ENCODE measurements around the gene LCMT2. TPM values are rescaled to one million over a fixed set of nuclear protein-coding genes. Genes with fewer than 3 reads are reported as not detected.

Gene LCMT2
- total and polyA plus RNA-seq, 2 of the 8 experiments (the other 6 are each of a cell fraction or from before 2014, with no cell fraction given): 11.2 to 11.9 TPM

DNA sequence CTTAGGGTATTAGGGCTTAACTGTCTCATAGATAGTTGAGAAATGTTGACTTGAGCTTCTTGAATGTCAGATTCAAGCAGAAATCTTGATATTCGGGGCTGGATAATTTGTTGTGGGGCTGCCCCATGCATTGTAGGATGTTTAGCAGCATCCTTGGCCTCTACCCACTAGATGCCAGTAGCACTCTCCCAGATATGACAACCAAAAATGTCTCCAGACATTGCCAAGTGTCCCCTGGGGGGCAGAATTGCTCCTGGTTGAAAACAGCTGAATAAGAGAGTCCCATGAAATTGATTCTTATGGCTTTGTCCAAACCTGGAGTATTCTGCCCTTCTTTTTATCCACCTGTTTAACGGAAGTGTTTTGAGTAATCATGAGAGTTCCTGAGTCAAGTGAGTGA, 15.9 kb upstream of the LCMT2 start:
- 96% methylated on average over 2 of the region's 2 CpGs; no CpG with 5 or more reads in 1 of the 2 experiments for WGBS, 2 experiments (ENCODE audit: extremely low coverage in 1 of 2, insufficient coverage in 1 of 2, insufficient read length in 1 of 2, insufficient replicate concordance in 2 of 2, low coverage in 1 of 2, low lambda C conversion rate in 2 of 2, missing lambda C conversion rate in 1 of 2)
- H3K23ac ChIP-seq (ENCODE audit: insufficient read length): no peak overlapping the region
- H3K14ac ChIP-seq (ENCODE audit: insufficient read length): no peak overlapping the region
- TF ChIP-seq, protein P1, sequence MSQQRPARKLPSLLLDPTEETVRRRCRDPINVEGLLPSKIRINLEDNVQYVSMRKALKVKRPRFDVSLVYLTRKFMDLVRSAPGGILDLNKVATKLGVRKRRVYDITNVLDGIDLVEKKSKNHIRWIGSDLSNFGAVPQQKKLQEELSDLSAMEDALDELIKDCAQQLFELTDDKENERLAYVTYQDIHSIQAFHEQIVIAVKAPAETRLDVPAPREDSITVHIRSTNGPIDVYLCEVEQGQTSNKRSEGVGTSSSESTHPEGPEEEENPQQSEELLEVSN (IDR thresholded peaks at IDR 0.05): no peak
- TF ChIP-seq RNF2 (IDR thresholded peaks at IDR 0.05; ENCODE audit: borderline replicate concordance, low read depth, low read length, missing control alignments, poor library complexity, severe bottlenecking) (no peak), CBX8 (IDR thresholded peaks at IDR 0.05; ENCODE audit: borderline replicate concordance, low read depth, low read length) (no peak), MAFK (IDR thresholded peaks at IDR 0.05; ENCODE audit: low read depth, low read length) (no peak), RAD21 (IDR thresholded peaks at IDR 0.05 in 1 of 2, conservative IDR thresholded peaks at IDR 0.05 in 1 of 2; ENCODE audit: low read depth in 2 of 2, low read length in 2 of 2) (no peak), HDAC2 (IDR thresholded peaks at IDR 0.05; ENCODE audit: borderline replicate concordance in 1 of 2, low read depth in 2 of 2, low read length in 2 of 2) (no peak), JUN (IDR thresholded peaks at IDR 0.05; ENCODE audit: low read depth, low read length) (no peak), POLR2A (IDR thresholded peaks at IDR 0.05; ENCODE audit: control extremely low read depth in 1 of 2, low read depth in 2 of 2, low read length in 2 of 2) (no peak), SP1 (IDR thresholded peaks at IDR 0.05; ENCODE audit: low read depth, low read length) (no peak), HDAC6 (IDR thresholded peaks at IDR 0.05; ENCODE audit: low read depth, low read length) (no peak), SUZ12 (IDR thresholded peaks at IDR 0.05; ENCODE audit: low read length) (no peak), SP2 (IDR thresholded peaks at IDR 0.05; ENCODE audit: low read length) (no peak), BCL11A (IDR thresholded peaks at IDR 0.05; ENCODE audit: low read depth in 2 of 2, low read length in 2 of 2) (no peak)

More for the DNA sequence above, 15.9 kb upstream of the LCMT2 start:
- Histone ChIP-seq H3K4me2 (ENCODE audit: insufficient read depth in 1 of 2, low read depth in 2 of 2, low read length in 2 of 2) (no peak overlapping the region), H3K56ac (replicated peaks; ENCODE audit: insufficient read length, low read depth, low read length) (no peak overlapping the region), H3K9ac (replicated peaks in 1 of 4; ENCODE audit: extremely low read depth in 1 of 4, low read depth in 3 of 4, low read length in 3 of 4) (no peak overlapping the region), H3K79me2 (ENCODE audit: control insufficient read depth in 1 of 2, insufficient read depth in 2 of 2, low read length in 2 of 2) (no peaks in the 10 kb centered on the region), H3K27me3 (replicated peaks in 1 of 4; ENCODE audit: control insufficient read depth in 3 of 4, extremely low read depth in 1 of 4, insufficient read depth in 3 of 4, low read length in 3 of 4) (no peaks in the 10 kb centered on the region), H3K36me3 (ENCODE audit: control insufficient read depth in 2 of 4, insufficient read depth in 4 of 4, low read length in 3 of 4) (peaks cover 0 to 23% (median 3%) of the 10 kb centered on the region in 4 experiments; a peak in 6 of 8 replicates), H2BK120ac (replicated peaks; ENCODE audit: low read depth, low read length) (no peak overlapping the region), H3K4ac (replicated peaks; ENCODE audit: insufficient read length, low read depth, low read length) (no peak overlapping the region), H4K91ac (replicated peaks; ENCODE audit: insufficient read length, low read length) (no peak overlapping the region), H2AFZ (ENCODE audit: low read length) (no peak overlapping the region), H3K18ac (ENCODE audit: extremely low read depth, low read length) (no peak overlapping the region), H3K27ac (ENCODE audit: low read depth, low read length) (no peak overlapping the region), H3K9me3 (ENCODE audit: insufficient read depth in 2 of 2, low read depth in 1 of 2, low read length in 1 of 2) (no peaks in the 10 kb centered on the region), H2BK5ac (ENCODE audit: low read depth, low read length) (no peak overlapping the region), H3K4me3 (ENCODE audit: extremely low read depth in 1 of 4, insufficient read depth in 2 of 4, low read depth in 3 of 4, low read length in 4 of 4) (no peak overlapping the region), H3K23me2 (ENCODE audit: low read depth, low read length) (no peaks in the 10 kb centered on the region), H2BK20ac (ENCODE audit: low read length) (no peak overlapping the region), H4K20me1 (replicated peaks in 1 of 2; ENCODE audit: control insufficient read depth in 1 of 2, insufficient read depth in 2 of 2, low read length in 2 of 2) (no peaks in the 10 kb centered on the region), H3K79me1 (ENCODE audit: low read depth, low read length) (no peaks in the 10 kb centered on the region), H4K5ac (ENCODE audit: insufficient read length, low read depth, low read length) (no peak overlapping the region), H2BK12ac (ENCODE audit: low read depth, low read length) (no peak overlapping the region), H3K4me1 (replicated peaks in 1 of 4; ENCODE audit: control insufficient read depth in 3 of 4, insufficient read depth in 4 of 4, low read length in 3 of 4) (no peaks in the 10 kb centered on the region), H4K8ac (ENCODE audit: extremely low read depth, insufficient read depth, low read length) (no peak overlapping the region), H2BK15ac (ENCODE audit: low read length) (no peak overlapping the region), H2AK5ac (ENCODE audit: low read depth, low read length) (no peak overlapping the region)
- ChIA-PET POLR2A (ENCODE audit: partially characterized antibody) (interaction anchor here (1.7 kb wide), 1 partner anchor 15 kb away, joined by 3 read pairs; no protein-coding TSS in a partner anchor), CTCF (ENCODE audit: partially characterized antibody) (interaction anchor here (1.1 to 2.1 kb wide), 2 partner anchors 10 to 137 kb away, joined by 3 to 7 read pairs; no protein-coding TSS in a partner anchor)
- FAIRE-seq (no peak), DNase-seq (ENCODE audit: low read depth in 1 of 2, low spot score in 2 of 2) (no peak)

Data from H1 (cell line).